Measurements from ENCODE around the gene AIF1L.

Gene AIF1L

GRCh38 chr9:131078427-131079366 lies 17.6 kb upstream of the AIF1L start:
- no peak for DNase-seq

- DNase-seq = no peak
Measured at GRCh38 chr9:131080589-131080988, 15.7 kb upstream of the AIF1L start.

GRCh38 chr9:131081868-131082267 lies 14.5 kb upstream of the AIF1L start:
- no peak for DNase-seq

GRCh38 chr9:131082774-131083512 lies 13.4 kb upstream of the AIF1L start:
- no peak for DNase-seq

GRCh38 chr9:131084661-131085369 lies 11.5 kb upstream of the AIF1L start:
- DNase-seq = no peak

- DNase-seq = no peak
Measured at GRCh38 chr9:131085370-131086122, 10.8 kb upstream of the AIF1L start.

- no peak for DNase-seq
Measured at GRCh38 chr9:131087354-131087893, 8.9 kb upstream of the AIF1L start.

GRCh38 chr9:131090025-131090787 lies 6.1 kb upstream of the AIF1L start:
- DNase-seq = no peak

GRCh38 chr9:131091352-131091992 lies 4.9 kb upstream of the AIF1L start:
- no peak for DNase-seq

GRCh38 chr9:131092030-131092429 lies 4.3 kb upstream of the AIF1L start:
- DNase-seq = no peak

GRCh38 chr9:131092548-131093440 lies 3.5 kb upstream of the AIF1L start:
- no peak for DNase-seq

GRCh38 chr9:131094015-131094414 lies 2.3 kb upstream of the AIF1L start:
- DNase-seq = no peak

- no peak for DNase-seq
Measured at GRCh38 chr9:131094622-131095021, 1.7 kb upstream of the AIF1L start.

- DNase-seq = no peak
Measured at GRCh38 chr9:131095666-131096268, 564 bp upstream of the AIF1L start.

- DNase-seq = no peak
Measured at GRCh38 chr9:131097126-131097947, 1.0 kb downstream of the AIF1L start.

- no peak for DNase-seq
Measured at GRCh38 chr9:131097948-131098278, 1.6 kb downstream of the AIF1L start.

GRCh38 chr9:131098391-131099101 lies 2.2 kb downstream of the AIF1L start:
- no peak for DNase-seq

GRCh38 chr9:131099102-131099606 lies 2.8 kb downstream of the AIF1L start:
- DNase-seq = no peak

All from NCI-H1694 (cell line).